Nephron progenitor cell (in vitro differentiated cells): ENCODE results near the gene RTN4RL2.
A peak's percentile ranks its signal among the peaks of the same experiment; 100 is the strongest.

Experiments used
- DNase-seq: peaks from one replicate; pipeline ENCODE4 v3.0.0; 2021
- H3K27ac Mint-ChIP-seq: 2 replicates; pipeline ENCODE4 v1.8.0; 2021; ENCODE audit warnings: mild to moderate bottlenecking, moderate library complexity, mixed read lengths
- H3K27me3 Mint-ChIP-seq: 2 replicates; pipeline ENCODE4 v1.8.0; 2021; ENCODE audit warnings: mild to moderate bottlenecking, low read depth, mixed read lengths; ENCODE audit not compliant: poor library complexity
- H3K36me3 Mint-ChIP-seq: 2 replicates; pipeline ENCODE4 v1.8.0; 2021; ENCODE audit warnings: low read depth, mixed read lengths
- H3K4me1 Mint-ChIP-seq: 2 replicates; pipeline ENCODE4 v1.8.0; 2021; ENCODE audit warnings: mixed read lengths
- H3K4me3 Mint-ChIP-seq: 2 replicates; pipeline ENCODE4 v1.8.0; 2021; ENCODE audit warnings: mild to moderate bottlenecking, moderate library complexity, mixed read lengths
- H3K9me3 Mint-ChIP-seq: 2 replicates; pipeline ENCODE4 v1.8.0; 2021; ENCODE audit warnings: mild to moderate bottlenecking, moderate library complexity, mixed read lengths
- TF ChIP-seq, protein P1 (sequence below): fragments of 200-600 bp; sonication (generic); IDR thresholded peaks from 2 replicates; pipeline ENCODE4 v1.5.0; 2021; ENCODE audit warnings: antibody characterized with exemption

Gene RTN4RL2

DNA sequence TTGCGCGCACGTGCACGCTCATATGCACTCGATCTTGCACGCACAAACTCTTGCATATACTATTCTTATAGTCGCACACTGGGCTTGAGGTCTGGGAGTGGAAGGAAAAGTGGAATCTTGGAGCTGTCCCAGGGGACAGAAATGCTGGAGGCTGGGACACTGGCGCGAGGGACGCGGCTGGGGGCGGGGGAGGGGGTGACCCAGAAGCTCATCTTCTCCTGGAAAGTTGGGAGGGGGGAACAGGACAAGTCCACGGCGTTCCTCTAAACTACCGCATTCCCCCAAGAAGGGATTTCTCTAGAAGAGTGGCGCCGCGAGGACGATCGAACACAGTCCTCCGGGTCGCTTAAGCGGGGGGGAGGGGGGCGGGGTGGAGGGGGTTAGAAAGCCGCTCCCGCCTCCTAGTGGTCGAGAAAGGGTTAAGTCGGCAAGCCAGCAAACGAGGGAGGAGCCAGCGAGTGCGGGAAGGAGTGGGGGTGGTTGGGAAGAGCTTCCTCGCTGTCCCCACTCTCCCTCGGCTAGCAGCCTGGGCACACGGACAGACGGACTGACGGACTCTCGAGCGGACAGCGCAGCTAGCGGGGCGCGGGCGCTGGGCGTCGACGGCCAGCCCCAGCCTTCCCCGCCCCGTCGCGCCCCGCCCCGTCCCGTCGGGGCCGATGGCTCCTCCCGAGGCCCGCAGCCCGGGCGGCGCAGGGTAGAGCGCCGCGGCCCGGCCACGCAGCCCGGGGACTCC is at the start of gene RTN4RL2:
RTN4RL2 (plus strand) TSS at position 507 of the 736 bp plus-strand sequence. CDS start 338 bp downstream, outside the sequence.
- TF ChIP-seq, protein P1, sequence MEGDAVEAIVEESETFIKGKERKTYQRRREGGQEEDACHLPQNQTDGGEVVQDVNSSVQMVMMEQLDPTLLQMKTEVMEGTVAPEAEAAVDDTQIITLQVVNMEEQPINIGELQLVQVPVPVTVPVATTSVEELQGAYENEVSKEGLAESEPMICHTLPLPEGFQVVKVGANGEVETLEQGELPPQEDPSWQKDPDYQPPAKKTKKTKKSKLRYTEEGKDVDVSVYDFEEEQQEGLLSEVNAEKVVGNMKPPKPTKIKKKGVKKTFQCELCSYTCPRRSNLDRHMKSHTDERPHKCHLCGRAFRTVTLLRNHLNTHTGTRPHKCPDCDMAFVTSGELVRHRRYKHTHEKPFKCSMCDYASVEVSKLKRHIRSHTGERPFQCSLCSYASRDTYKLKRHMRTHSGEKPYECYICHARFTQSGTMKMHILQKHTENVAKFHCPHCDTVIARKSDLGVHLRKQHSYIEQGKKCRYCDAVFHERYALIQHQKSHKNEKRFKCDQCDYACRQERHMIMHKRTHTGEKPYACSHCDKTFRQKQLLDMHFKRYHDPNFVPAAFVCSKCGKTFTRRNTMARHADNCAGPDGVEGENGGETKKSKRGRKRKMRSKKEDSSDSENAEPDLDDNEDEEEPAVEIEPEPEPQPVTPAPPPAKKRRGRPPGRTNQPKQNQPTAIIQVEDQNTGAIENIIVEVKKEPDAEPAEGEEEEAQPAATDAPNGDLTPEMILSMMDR = peak; percentile 45
- Mint-ChIP-seq H3K27me3 (peaks cover 89% of the 10 kb centered on the region), H3K36me3 (no peaks in the 10 kb centered on the region), H3K4me1 (peaks cover 56% of the 10 kb centered on the region), H3K27ac (no peak within 1 kb of the TSS), H3K9me3 (no peaks in the 10 kb centered on the region), H3K4me3 (peak within 1 kb of the TSS; percentile 86)
- peak; percentile 74 for DNase-seq

GRCh38 chr11:57413681-57414080 is 46.6 kb upstream of the RTN4RL2 start:
- Mint-ChIP-seq H3K27ac (no peak overlapping the region), H3K9me3 (peaks cover 3% of the 10 kb centered on the region), H3K4me1 (no peaks in the 10 kb centered on the region), H3K4me3 (no peak overlapping the region), H3K27me3 (peaks cover 6% of the 10 kb centered on the region), H3K36me3 (peaks cover 78% of the 10 kb centered on the region)
- TF ChIP-seq, protein P1 = no peak
- DNase-seq = no peak

GRCh38 chr11:57414612-57415212 is 45.6 kb upstream of the RTN4RL2 start:
- TF ChIP-seq, protein P1 = no peak

DNA sequence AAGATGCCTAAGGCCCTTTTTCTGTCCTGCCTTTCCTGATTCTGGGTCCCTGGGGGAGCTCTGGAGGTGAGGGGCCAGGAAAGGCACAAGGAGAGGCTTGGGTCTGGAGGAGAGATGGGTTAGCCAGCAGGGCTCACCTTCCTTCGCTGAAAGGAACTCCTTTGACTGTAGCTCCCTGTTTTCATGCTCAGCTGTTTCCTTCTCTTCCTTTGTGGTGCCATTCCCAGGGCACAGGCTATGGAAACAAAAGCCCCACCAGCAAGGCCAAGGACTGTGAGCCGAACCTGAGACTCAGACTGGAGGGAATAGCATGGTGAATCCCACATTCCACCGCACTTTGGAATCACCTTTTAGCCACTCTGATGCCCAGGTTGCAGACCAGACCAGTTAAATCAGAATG is 43.9 kb upstream of the RTN4RL2 start:
- Mint-ChIP-seq H3K4me3 (no peak overlapping the region), H3K27me3 (peaks cover 2% of the 10 kb centered on the region), H3K4me1 (no peaks in the 10 kb centered on the region), H3K9me3 (no peaks in the 10 kb centered on the region), H3K27ac (no peak overlapping the region), H3K36me3 (peaks cover 60% of the 10 kb centered on the region)
- DNase-seq = no peak
- TF ChIP-seq, protein P1 = no peak

More at GRCh38 chr11:57414612-57415212, 45.6 kb upstream of the RTN4RL2 start:
- DNase-seq = no peak
- H3K36me3 Mint-ChIP-seq = peaks cover 75% of the 10 kb centered on the region
- H3K27ac Mint-ChIP-seq = no peak overlapping the region
- H3K9me3 Mint-ChIP-seq = peaks cover 3% of the 10 kb centered on the region
- H3K4me1 Mint-ChIP-seq = no peaks in the 10 kb centered on the region
- no peak overlapping the region for H3K4me3 Mint-ChIP-seq
- H3K27me3 Mint-ChIP-seq = peaks cover 2% of the 10 kb centered on the region

GRCh38 chr11:57417056-57417455 is 43.3 kb upstream of the RTN4RL2 start:
- Mint-ChIP-seq H3K4me1 (no peaks in the 10 kb centered on the region), H3K4me3 (no peak overlapping the region), H3K27ac (no peak overlapping the region), H3K27me3 (peaks cover 2% of the 10 kb centered on the region), H3K9me3 (no peaks in the 10 kb centered on the region), H3K36me3 (peaks cover 54% of the 10 kb centered on the region)
- no peak for DNase-seq
- TF ChIP-seq, protein P1 = no peak
